Measurements from ENCODE around the gene USP44. TPM values are rescaled to one million over a fixed set of nuclear protein-coding genes. Genes with fewer than 3 reads are reported as not detected.

Gene USP44
- polyA plus RNA-seq, 1 experiment, result 1.2 TPM

DNA sequence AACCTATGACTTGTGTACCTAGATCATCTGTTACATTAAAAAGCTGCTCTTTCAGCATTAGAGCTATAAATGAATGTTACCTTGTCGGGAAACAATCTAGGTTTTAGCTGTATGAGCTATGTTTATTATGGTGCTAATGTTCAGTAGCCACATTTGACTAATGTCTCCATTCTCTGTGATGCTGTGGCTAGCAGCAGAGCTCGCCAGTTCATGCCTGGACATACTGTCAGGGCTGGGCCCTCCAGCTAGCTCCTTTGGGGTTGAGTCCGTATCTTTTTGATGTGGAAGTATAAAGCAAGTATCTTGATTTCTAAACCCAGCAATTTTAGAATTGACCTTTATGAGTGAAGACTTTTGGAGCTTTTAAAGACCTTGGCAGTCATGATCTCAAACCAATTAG, 36.1 kb downstream of the USP44 start:
- POLR2A ChIA-PET, result no interaction called here
- DNase-seq (ENCODE audit: low read depth), result no peak
- no peaks in the 10 kb centered on the region for H3K27me3 ChIP-seq (ENCODE audit: control insufficient read depth, insufficient read depth, low read length)
- peaks cover 8% of the 10 kb centered on the region for H3K36me3 ChIP-seq (ENCODE audit: control insufficient read depth, insufficient read depth, low read length)
- CTCF ChIA-PET, result interaction anchor here (2.4 kb wide), 1 partner anchor 19 kb away, joined by 8 read pairs; no protein-coding TSS in a partner anchor
- H3K4me3 ChIP-seq (ENCODE audit: low read depth, low read length), result no peak overlapping the region
- TF ChIP-seq, protein P1, sequence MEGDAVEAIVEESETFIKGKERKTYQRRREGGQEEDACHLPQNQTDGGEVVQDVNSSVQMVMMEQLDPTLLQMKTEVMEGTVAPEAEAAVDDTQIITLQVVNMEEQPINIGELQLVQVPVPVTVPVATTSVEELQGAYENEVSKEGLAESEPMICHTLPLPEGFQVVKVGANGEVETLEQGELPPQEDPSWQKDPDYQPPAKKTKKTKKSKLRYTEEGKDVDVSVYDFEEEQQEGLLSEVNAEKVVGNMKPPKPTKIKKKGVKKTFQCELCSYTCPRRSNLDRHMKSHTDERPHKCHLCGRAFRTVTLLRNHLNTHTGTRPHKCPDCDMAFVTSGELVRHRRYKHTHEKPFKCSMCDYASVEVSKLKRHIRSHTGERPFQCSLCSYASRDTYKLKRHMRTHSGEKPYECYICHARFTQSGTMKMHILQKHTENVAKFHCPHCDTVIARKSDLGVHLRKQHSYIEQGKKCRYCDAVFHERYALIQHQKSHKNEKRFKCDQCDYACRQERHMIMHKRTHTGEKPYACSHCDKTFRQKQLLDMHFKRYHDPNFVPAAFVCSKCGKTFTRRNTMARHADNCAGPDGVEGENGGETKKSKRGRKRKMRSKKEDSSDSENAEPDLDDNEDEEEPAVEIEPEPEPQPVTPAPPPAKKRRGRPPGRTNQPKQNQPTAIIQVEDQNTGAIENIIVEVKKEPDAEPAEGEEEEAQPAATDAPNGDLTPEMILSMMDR (IDR thresholded peaks at IDR 0.05; ENCODE audit: insufficient read depth, low read depth, low read length), result no peak

DNA sequence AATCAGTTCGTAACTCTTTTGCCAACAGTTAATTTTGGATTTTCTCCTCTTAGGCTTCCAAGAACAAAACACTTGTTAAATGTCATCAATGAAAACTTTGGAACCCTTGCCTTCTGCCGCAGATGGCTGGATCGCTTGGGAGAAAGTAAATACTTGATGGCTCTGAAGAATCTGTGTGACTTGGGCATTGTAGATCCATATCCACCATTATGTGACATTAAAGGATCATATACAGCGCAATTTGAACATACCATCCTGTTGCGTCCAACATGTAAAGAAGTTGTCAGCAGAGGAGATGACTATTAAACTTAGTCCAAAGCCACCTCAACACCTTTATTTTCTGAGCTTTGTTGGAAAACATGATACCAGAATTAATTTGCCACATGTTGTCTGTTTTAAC, 37.7 kb downstream of the USP44 start:
- Histone ChIP-seq H3K27me3 (ENCODE audit: control insufficient read depth, insufficient read depth, low read length) (no peaks in the 10 kb centered on the region), H3K36me3 (ENCODE audit: control insufficient read depth, insufficient read depth, low read length) (peaks cover 8% of the 10 kb centered on the region), H3K4me3 (ENCODE audit: low read depth, low read length) (no peak overlapping the region)
- no peak for DNase-seq (ENCODE audit: low read depth)
- ChIA-PET CTCF (interaction anchor here (1.1 to 2.4 kb wide), 2 partner anchors 20 to 30 kb away, joined by 3 to 8 read pairs; no protein-coding TSS in a partner anchor), POLR2A (no interaction called here)
- TF ChIP-seq, protein P1 (IDR thresholded peaks at IDR 0.05; ENCODE audit: insufficient read depth, low read depth, low read length), result no peak

DNA sequence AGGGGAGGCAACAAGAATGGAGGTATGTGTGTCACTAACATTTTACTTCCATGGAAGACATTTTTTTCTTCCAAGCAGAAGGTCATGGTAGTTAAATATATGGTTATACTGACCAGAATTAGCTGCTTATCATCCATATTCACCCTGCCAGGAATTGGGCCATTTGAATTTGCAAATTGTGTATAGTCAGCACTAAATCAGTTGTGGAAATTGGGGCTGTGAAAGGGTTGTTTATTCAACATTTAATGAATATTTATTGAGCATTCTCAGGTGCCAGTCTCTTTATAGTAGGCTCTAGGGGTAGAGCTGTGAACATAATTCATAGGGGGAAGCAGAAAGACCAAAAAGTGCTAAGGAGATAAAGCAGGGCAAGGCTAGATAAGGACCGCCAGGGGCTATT, 39.3 kb downstream of the USP44 start:
- DNase-seq (ENCODE audit: low read depth), result no peak
- CTCF ChIA-PET, result interaction anchor here (0.9 kb wide), 1 partner anchor 22 kb away, joined by 3 read pairs; no protein-coding TSS in a partner anchor
- H3K4me3 ChIP-seq (ENCODE audit: low read depth, low read length), result no peak overlapping the region
- H3K27me3 ChIP-seq (ENCODE audit: control insufficient read depth, insufficient read depth, low read length), result no peaks in the 10 kb centered on the region
- H3K36me3 ChIP-seq (ENCODE audit: control insufficient read depth, insufficient read depth, low read length), result peaks cover 8% of the 10 kb centered on the region
- POLR2A ChIA-PET, result no interaction called here
- TF ChIP-seq, protein P1 (IDR thresholded peaks at IDR 0.05; ENCODE audit: insufficient read depth, low read depth, low read length), result no peak

DNA sequence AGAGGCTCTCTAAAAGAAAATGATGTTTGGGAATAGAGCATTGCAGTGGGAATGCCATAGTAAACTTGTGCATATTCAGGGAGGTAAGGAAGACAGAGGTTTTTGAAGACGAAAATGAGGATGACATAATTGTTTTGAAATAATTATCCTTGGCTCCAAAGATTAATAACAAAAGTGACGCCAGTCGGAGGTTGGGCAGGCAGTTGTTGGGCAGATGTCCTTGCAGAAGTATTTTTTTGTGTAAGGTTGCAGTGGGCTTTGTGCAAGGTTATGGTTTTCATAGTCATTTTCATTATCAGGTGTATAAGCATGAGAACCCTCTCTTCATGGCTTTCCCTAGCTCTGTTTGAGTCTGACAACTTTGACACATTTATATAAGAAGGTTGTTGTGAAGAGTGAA, 42.0 kb downstream of the USP44 start:
- no peak overlapping the region for H3K4me3 ChIP-seq (ENCODE audit: low read depth, low read length)
- ChIA-PET CTCF (interaction anchor here (1.5 kb wide), 1 partner anchor 7 kb away, joined by 4 read pairs; no protein-coding TSS in a partner anchor), POLR2A (no interaction called here)
- H3K36me3 ChIP-seq (ENCODE audit: control insufficient read depth, insufficient read depth, low read length), result peaks cover 14% of the 10 kb centered on the region
- DNase-seq (ENCODE audit: low read depth), result no peak
- H3K27me3 ChIP-seq (ENCODE audit: control insufficient read depth, insufficient read depth, low read length), result no peaks in the 10 kb centered on the region
- TF ChIP-seq, protein P1 (IDR thresholded peaks at IDR 0.05; ENCODE audit: insufficient read depth, low read depth, low read length), result no peak

DNA sequence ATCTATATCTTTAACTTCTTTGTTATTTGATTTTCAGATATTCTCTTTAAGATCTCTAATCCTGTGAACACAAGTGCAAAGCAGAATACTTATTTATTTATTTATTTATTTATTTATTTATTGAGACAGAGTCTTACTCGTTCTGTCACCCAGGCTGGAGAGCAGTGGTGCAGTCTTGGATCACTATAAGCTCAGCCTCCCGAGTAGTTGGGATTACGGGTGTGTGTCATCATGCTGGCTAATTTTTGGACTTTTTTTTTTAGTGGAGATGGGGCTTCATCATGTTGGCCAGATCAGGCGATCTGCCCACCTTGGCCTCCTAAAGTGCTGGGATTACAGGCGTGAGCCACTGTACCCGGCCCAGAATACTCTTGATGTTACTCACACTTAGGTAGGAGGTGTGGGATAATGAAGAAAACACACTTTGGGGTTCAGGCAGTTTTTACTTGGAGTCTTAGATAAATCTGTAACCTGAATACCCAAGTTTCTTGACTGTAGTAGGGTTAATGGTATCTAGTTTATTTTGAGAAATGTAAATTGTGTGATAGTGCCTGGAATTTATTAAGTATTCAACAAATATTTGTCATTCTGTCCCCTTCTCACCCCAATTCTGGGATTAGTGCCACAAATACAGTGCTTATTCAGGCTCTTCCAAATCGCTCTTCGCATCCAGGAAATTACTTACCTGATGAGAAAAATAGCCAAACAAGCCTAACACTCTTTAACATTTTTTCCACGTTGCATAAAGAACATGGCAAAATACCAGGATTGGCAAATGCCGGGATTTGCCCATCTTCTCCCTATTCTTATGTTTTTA, 44.4 kb downstream of the USP44 start:
- TF ChIP-seq, protein P1 (IDR thresholded peaks at IDR 0.05; ENCODE audit: insufficient read depth, low read depth, low read length), result no peak
- Histone ChIP-seq H3K4me3 (ENCODE audit: low read depth, low read length) (no peak overlapping the region), H3K27me3 (ENCODE audit: control insufficient read depth, insufficient read depth, low read length) (no peaks in the 10 kb centered on the region), H3K36me3 (ENCODE audit: control insufficient read depth, insufficient read depth, low read length) (peaks cover 17% of the 10 kb centered on the region)
- DNase-seq (ENCODE audit: low read depth), result no peak
- CTCF ChIA-PET, result interaction anchor here (0.6 to 0.7 kb wide), 2 partner anchors 15 to 407 kb away, joined by 3 read pairs; no protein-coding TSS in a partner anchor
- POLR2A ChIA-PET, result no interaction called here

Measured in BJ (cell line).